Lower leg skin (tissue), 3 donors: ENCODE results near the gene ANXA1.

Experiments used
- CTCF ChIP-seq, 3 donors: fragments of 450-650 bp; IDR thresholded peaks; one replicate each; pipeline ENCODE4 v1.5.1; 2016; ENCODE audit warnings: antibody characterized with exemption in 3 of 3, mild to moderate bottlenecking in 3 of 3, moderate library complexity in 2 of 3
- POLR2A ChIP-seq, 2 donors: fragments of 450-650 bp; IDR thresholded peaks; one replicate each; pipeline ENCODE4 v1.6.1; 2016 to 2017; ENCODE audit warnings: antibody characterized with exemption in 2 of 2, mild to moderate bottlenecking in 1 of 2, moderate library complexity in 1 of 2

DNA sequence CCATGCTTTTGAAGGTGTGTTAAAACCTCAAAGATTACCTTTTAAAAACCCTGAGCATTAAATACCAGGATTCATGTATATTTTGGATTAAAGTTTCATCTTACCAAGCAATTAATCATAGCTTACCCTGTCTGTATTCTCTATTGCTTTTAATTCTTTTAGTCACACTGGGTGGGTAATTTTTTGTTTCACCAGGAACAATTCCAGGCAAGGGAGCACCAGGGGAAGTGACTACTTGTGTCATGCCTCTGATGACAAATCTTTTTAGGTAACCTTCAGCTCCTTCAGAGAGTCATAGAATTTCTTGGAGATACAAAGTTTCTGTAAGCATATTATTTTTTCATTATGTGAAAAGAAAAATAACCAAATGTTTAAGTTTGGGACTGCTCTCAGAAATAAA, 33.4 kb upstream of the ANXA1 start:
- TF ChIP-seq POLR2A (IDR thresholded peaks at IDR 0.05): no peak
- no peak for TF ChIP-seq CTCF (IDR thresholded peaks at IDR 0.05)
